C4-2B (cell line): ENCODE measurements around the gene CLEC4D.

Experiments used
- ZFX ChIP-seq: fragments of 450-650 bp; IDR thresholded peaks from 2 replicates; pipeline ENCODE4 v1.6.1; 2017
- TF ChIP-seq, protein P1 (sequence below): fragments of 450-650 bp; conservative IDR thresholded peaks from 2 replicates; pipeline ENCODE4 v1.5.1; 2017; ENCODE audit warnings: mild to moderate bottlenecking

- TF ChIP-seq, protein P1, sequence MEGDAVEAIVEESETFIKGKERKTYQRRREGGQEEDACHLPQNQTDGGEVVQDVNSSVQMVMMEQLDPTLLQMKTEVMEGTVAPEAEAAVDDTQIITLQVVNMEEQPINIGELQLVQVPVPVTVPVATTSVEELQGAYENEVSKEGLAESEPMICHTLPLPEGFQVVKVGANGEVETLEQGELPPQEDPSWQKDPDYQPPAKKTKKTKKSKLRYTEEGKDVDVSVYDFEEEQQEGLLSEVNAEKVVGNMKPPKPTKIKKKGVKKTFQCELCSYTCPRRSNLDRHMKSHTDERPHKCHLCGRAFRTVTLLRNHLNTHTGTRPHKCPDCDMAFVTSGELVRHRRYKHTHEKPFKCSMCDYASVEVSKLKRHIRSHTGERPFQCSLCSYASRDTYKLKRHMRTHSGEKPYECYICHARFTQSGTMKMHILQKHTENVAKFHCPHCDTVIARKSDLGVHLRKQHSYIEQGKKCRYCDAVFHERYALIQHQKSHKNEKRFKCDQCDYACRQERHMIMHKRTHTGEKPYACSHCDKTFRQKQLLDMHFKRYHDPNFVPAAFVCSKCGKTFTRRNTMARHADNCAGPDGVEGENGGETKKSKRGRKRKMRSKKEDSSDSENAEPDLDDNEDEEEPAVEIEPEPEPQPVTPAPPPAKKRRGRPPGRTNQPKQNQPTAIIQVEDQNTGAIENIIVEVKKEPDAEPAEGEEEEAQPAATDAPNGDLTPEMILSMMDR: no peak
- no peak for TF ChIP-seq ZFX
Measured at GRCh38 chr12:8519171-8519570, 5.9 kb downstream of the CLEC4D start.
